A549 (cell line): Measurements from ENCODE around the gene KCNN1. TPM values are rescaled to one million over a fixed set of nuclear protein-coding genes. Genes with fewer than 3 reads are reported as not detected.

ENCODE experiments used
- ATAC-seq, 2 experiments: fragments of 200-7000 bp in 1 of 2; fragments of >200 bp in 1 of 2; cut with Nextera tagmentation in 1 of 2; cut with Tn5 transposase in 1 of 2; 3 replicates each; pipeline versions ENCODE4 v1.8.0 to v1.9.1; 2018 to 2020; ENCODE audit warnings: mild to moderate bottlenecking in 1 of 2, moderate library complexity in 1 of 2
- CTCF ChIA-PET: fragments of 300-600 bp; sonication (Branson Sonifier 250); formaldehyde crosslinking; extraction: SDS; loops from one replicate; lab custom pipeline; 2021; ENCODE audit warnings: antibody characterized with exemption, inconsistent platforms; lab: Yijun Ruan, JAX
- POLR2A ChIA-PET: fragments of 350-600 bp; formaldehyde crosslinking; extraction: SDS; loops from one replicate; lab custom pipeline; 2021; ENCODE audit warnings: antibody characterized with exemption, inconsistent platforms; lab: Yijun Ruan, JAX
- DNase-seq, 2 experiments: peaks; one replicate each; pipeline versions ENCODE4 v3.0.0 to v3.0.0-alpha.2; 2011 to 2016; ENCODE audit warnings: low read depth in 1 of 2, low spot score in 1 of 2
- FAIRE-seq: peaks from 2 replicates; lab custom pipeline; 2011; peaks lifted over from hg19 to GRCh38; lab: Jason Lieb, UNC
- H3K27ac ChIP-seq, 2 experiments: fragments of >200 bp; sonication (Bioruptor Twin); formaldehyde crosslinking; 3 replicates each; pipeline ENCODE4 v1.5.1; 2016 to 2017
- H3K4me1 ChIP-seq: fragments of >200 bp; sonication (Bioruptor Twin); formaldehyde crosslinking; 3 replicates; pipeline ENCODE4 v1.6.1; 2016
- H3K4me2 ChIP-seq: fragments of >200 bp; sonication (Bioruptor Twin); formaldehyde crosslinking; 3 replicates; pipeline ENCODE4 v1.6.1; 2016
- H3K4me3 ChIP-seq: fragments of >200 bp; sonication (Bioruptor Twin); formaldehyde crosslinking; 3 replicates; pipeline ENCODE4 v1.5.1; 2016
- H3K9me3 ChIP-seq: fragments of >200 bp; sonication (Bioruptor Twin); formaldehyde crosslinking; 3 replicates; pipeline ENCODE4 v1.6.1; 2016
- ATOH8 ChIP-seq: fragments of 250-450 bp; sonication (Bioruptor Pico); IDR thresholded peaks from 2 replicates; pipeline ENCODE4 v1.5.0; 2020; ENCODE audit warnings: low read depth, mild to moderate bottlenecking, moderate library complexity
- BCL3 ChIP-seq: fragments of >200 bp; sonication (Bioruptor Twin); formaldehyde crosslinking; IDR thresholded peaks from 3 replicates; pipeline ENCODE4 v1.6.1; 2016
- CBX8 ChIP-seq: fragments of 200-600 bp; sonication (generic); IDR thresholded peaks from 2 replicates; pipeline ENCODE4 v1.6.1; 2016
- CEBPB ChIP-seq, 2 experiments: fragments of >200 bp in 1 of 2; sonication (Bioruptor Twin) in 1 of 2; formaldehyde crosslinking in 1 of 2; IDR thresholded peaks; 2 replicates each; pipeline ENCODE4 v1.6.1; 2012 to 2016
- CHD2 ChIP-seq: fragments of 150-350 bp; IDR thresholded peaks from 2 replicates; pipeline ENCODE4 v1.6.1; 2014; ENCODE audit warnings: low read length; ENCODE audit not compliant: partially characterized antibody
- E2F6 ChIP-seq: IDR thresholded peaks from 2 replicates; pipeline ENCODE4 v1.6.1; 2012; ENCODE audit warnings: low read depth, borderline replicate concordance
- EHF ChIP-seq: fragments of 250-450 bp; sonication (Bioruptor Pico); IDR thresholded peaks from 2 replicates; pipeline ENCODE4 v1.5.0; 2020; ENCODE audit warnings: mild to moderate bottlenecking
- FOSB ChIP-seq: fragments of 250-450 bp; sonication (Bioruptor Pico); IDR thresholded peaks from 2 replicates; pipeline ENCODE4 v1.5.0; 2020; ENCODE audit warnings: mild to moderate bottlenecking, moderate library complexity
- FOXS1 ChIP-seq: fragments of 250-450 bp; sonication (Bioruptor Pico); IDR thresholded peaks from 2 replicates; pipeline ENCODE4 v1.5.0; 2020; ENCODE audit warnings: mild to moderate bottlenecking, moderate library complexity
- GATA3 ChIP-seq: IDR thresholded peaks from 2 replicates; pipeline ENCODE4 v1.6.1; 2012; ENCODE audit warnings: borderline replicate concordance
- HES2 ChIP-seq: fragments of >200 bp; sonication (Bioruptor Twin); formaldehyde crosslinking; IDR thresholded peaks from 2 replicates; pipeline ENCODE4 v1.6.1; 2016
- JUNB ChIP-seq: fragments of >200 bp; sonication (Bioruptor Twin); formaldehyde crosslinking; IDR thresholded peaks from 2 replicates; pipeline ENCODE4 v1.6.1; 2016
- KDM1A ChIP-seq: fragments of 200-600 bp; sonication (generic); IDR thresholded peaks from 2 replicates; pipeline ENCODE4 v1.6.1; 2016; ENCODE audit warnings: low read depth, mild to moderate bottlenecking
- MAZ ChIP-seq: fragments of 150-350 bp; IDR thresholded peaks from 2 replicates; pipeline ENCODE4 v1.6.1; 2014; ENCODE audit warnings: antibody characterized with exemption, low read depth, low read length, borderline replicate concordance
- NPAS2 ChIP-seq: fragments of 250-450 bp; sonication (Bioruptor Pico); IDR thresholded peaks from 2 replicates; pipeline ENCODE4 v1.8.0; 2022; ENCODE audit warnings: mild to moderate bottlenecking, moderate library complexity, borderline replicate concordance
- PBX3 ChIP-seq: IDR thresholded peaks from 2 replicates; pipeline ENCODE4 v1.6.1; 2012
- RFX5 ChIP-seq: fragments of 450-650 bp; IDR thresholded peaks from 2 replicates; pipeline ENCODE4 v1.7.1; 2014; ENCODE audit warnings: antibody characterized with exemption, mild to moderate bottlenecking, moderate library complexity
- RNF2 ChIP-seq: fragments of 200-600 bp; sonication (generic); IDR thresholded peaks from 2 replicates; pipeline ENCODE4 v1.6.1; 2016; ENCODE audit warnings: low read depth, mild to moderate bottlenecking, antibody characterized with exemption, moderate library complexity, borderline replicate concordance
- SMC3 ChIP-seq: fragments of >200 bp; sonication (Bioruptor Twin); formaldehyde crosslinking; IDR thresholded peaks from 3 replicates; pipeline ENCODE4 v1.6.1; 2018; ENCODE audit warnings: inconsistent platforms
- SREBF2 ChIP-seq: fragments of 450-650 bp; IDR thresholded peaks from 2 replicates; pipeline ENCODE4 v1.6.1; 2014; ENCODE audit warnings: mild to moderate bottlenecking, moderate library complexity
- TFCP2L1 ChIP-seq: fragments of 250-450 bp; sonication (Bioruptor Pico); IDR thresholded peaks from 2 replicates; pipeline ENCODE4 v1.5.0; 2021; ENCODE audit warnings: mild to moderate bottlenecking
- TP53 ChIP-seq: fragments of 250-450 bp; sonication (Bioruptor Pico); IDR thresholded peaks from 2 replicates; pipeline ENCODE4 v1.5.0; 2021; ENCODE audit warnings: mild to moderate bottlenecking, moderate library complexity
- ZFP36 ChIP-seq: fragments of 450-650 bp; IDR thresholded peaks from 2 replicates; pipeline ENCODE4 v1.6.1; 2014; ENCODE audit warnings: borderline replicate concordance; ENCODE audit not compliant: partially characterized antibody
- ZSCAN20 ChIP-seq: fragments of 250-450 bp; sonication (Bioruptor Pico); IDR thresholded peaks from 2 replicates; pipeline ENCODE4 v1.8.0; 2022; ENCODE audit warnings: mild to moderate bottlenecking, moderate library complexity
- WGBS: methylation state at CpG from one replicate; pipeline ENCODE4 v1.1.6; 2017; ENCODE audit errors: missing lambda C conversion rate; 5-methylcytosine and 5-hydroxymethylcytosine counted together
- polyA plus RNA-seq, 4 experiments: library from polyadenylated mRNA; depleted of rRNA in 3 of 4; stranded (reverse); fragments of >200 nt; fragmentation: RNase III in 1 of 4; extraction: RNeasy Plus Mini Kit Qiagen cat#74134 plus additional on column Dnase treatment in 1 of 4; gene quantifications; 2 replicates in 3 of 4; 3 replicates in 1 of 4; pipeline ENCODE4 v1.2.3, GENCODE V29; 2011 to 2017

KCNN1 gene
- polyA plus RNA-seq, 2 of the 4 experiments (the other 2 are of a cell fraction): 0.43 to 0.85 TPM

GRCh38 chr19:18023622-18024251 is 56.8 kb downstream of the KCNN1 start:
- DNase-seq: no peak
- peaks cover 32% of the 10 kb centered on the region for H3K4me1 ChIP-seq
- TF ChIP-seq EHF (no peak), FOSB (no peak), E2F6 (no peak), KDM1A (no peak), GATA3 (no peak), SMC3 (no peak), HES2 (no peak), ATOH8 (CRISPR knock-in tag) (no peak), CEBPB (IDR thresholded peaks at IDR 0.05) (no peak), ZSCAN20 (no peak), NPAS2 (CRISPR knock-in tag) (no peak), SREBF2 (no peak), TFCP2L1 (CRISPR knock-in tag) (no peak), RNF2 (no peak), BCL3 (no peak), TP53 (CRISPR knock-in tag) (no peak), JUNB (no peak), CBX8 (no peak), CHD2 (no peak)
- ChIA-PET CTCF (interaction anchor here (0.5 to 3.5 kb wide), 7 partner anchors 13 to 226 kb away, joined by 3 to 11 read pairs (median 4); no protein-coding TSS in a partner anchor), POLR2A (no interaction called here)
- ATAC-seq: no peak
- no peak overlapping the region for H3K4me3 ChIP-seq
- H3K9me3 ChIP-seq: no peaks in the 10 kb centered on the region
- 97% methylated on average over 16 of the region's 23 CpGs for WGBS
- peak overlapping the region; percentile 37 to 91; a peak in 2 of 6 replicates for H3K27ac ChIP-seq
- H3K4me2 ChIP-seq: peak overlapping the region; percentile 93; the same call in 1 of the 3 replicates
- FAIRE-seq: no peak

- DNase-seq (no peak), FAIRE-seq (no peak), ATAC-seq (no peak)
- Histone ChIP-seq H3K4me3 (no peak overlapping the region), H3K9me3 (no peaks in the 10 kb centered on the region), H3K4me1 (peaks cover 21% of the 10 kb centered on the region), H3K27ac (no peak overlapping the region), H3K4me2 (no peak overlapping the region)
- ChIA-PET POLR2A (no interaction called here), CTCF (interaction anchor here (1.2 to 1.5 kb wide), 2 partner anchors 21 to 29 kb away, joined by 3 read pairs; no protein-coding TSS in a partner anchor)
- WGBS: 91% methylated on average over 4 of the region's 4 CpGs
- TF ChIP-seq RFX5 (no peak), MAZ (no peak), FOXS1 (CRISPR knock-in tag) (no peak), PBX3 (no peak), HES2 (no peak), ZFP36 (peak; percentile 66)
These were observed 60.2 kb downstream of the KCNN1 start for GRCh38 chr19:18027151-18027550.
